ENCODE data around the gene COL6A2.

- TF ChIP-seq CTCF (IDR thresholded peaks at IDR 0.05 in 8 of 11, conservative IDR thresholded peaks at IDR 0.05 in 3 of 11) (no peak), POLR2A (IDR thresholded peaks at IDR 0.05) (no peak), POLR2AphosphoS5 (IDR thresholded peaks at IDR 0.05) (peak; percentile 31 to 67 (median 55))
Measured at GRCh38 chr21:46048926-46049889, 48.7 kb upstream of the COL6A2 start.

Data from spleen (tissue), 7 donors.